Activated CD4-positive, alpha-beta T cell treated with anti-CD3 and anti-CD28 coated beads for 48 hours (primary cell): ENCODE measurements around the gene FBL.
"Not testable (repeated sequence)": the region's sequence is repeated elsewhere in the genome, so short reads cannot be mapped to it uniquely, and the experiment has no call there.

Experiments used
- DNase-seq: peaks from one replicate; pipeline ENCODE4 v3.0.0-alpha.2; 2020

Gene FBL

DNA sequence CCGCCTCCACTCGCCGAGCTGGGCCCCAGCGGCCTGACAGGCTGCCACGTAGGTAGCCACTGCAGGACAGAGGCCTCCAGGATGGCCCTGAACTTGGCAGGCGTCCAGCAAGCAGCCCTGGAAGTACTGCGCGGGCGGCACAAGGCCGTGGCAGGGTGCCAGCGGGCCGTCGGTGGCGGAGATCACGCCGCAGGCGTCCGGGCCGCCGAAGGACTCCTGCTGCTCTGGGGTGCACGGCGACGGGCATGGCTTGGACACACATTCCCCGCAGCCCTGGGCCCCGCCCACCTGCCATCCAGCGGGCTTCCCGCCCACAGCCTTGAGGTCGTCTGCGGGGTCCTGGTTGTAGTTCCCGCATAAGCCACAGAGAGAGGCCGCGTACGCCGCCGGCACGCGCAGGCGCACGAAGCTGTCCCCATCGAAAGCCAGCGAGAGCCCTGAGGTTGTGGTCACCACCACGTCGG lies 29.3 kb upstream of the FBL start:
- not testable (repeated sequence) for DNase-seq

DNA sequence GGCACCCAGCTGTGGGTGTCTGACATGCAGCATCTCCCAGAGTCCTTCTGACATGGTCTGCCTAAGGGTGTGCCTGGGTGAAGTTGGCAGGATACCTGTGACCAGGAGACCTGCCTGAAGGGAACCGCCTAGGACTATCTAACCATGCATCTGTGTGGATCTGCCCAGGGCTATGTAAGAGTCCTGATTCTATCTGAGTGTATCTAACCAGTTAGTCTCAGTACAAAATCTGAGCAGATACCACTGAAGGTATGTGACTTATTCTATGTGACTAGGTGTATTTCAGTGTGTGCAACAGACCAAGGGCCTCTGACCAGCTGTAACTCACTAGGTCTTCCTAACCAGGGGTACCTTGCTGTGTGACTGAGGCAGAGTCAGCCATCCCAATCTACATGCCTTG lies 28.2 kb upstream of the FBL start:
- no peak for DNase-seq

DNA sequence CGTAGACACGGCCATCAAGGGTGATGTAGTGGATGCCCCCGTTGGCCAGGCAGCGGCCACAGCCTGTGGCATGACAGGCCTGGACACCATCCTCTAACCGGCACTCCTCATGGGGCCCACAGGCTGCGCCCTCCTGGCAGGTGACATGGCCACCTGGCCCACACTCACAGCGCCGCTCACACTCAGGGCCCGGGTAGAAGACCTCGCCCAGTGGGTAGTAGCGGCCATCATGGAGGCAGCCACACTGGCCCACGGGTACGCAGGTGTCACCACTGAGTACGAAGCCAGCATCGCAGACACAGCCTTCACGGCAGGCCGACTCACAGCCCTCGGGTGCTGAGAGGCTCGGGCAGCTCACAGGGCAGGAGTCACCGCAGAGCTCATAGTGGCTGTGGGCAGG lies 27.2 kb upstream of the FBL start:
- DNase-seq: no peak

DNA sequence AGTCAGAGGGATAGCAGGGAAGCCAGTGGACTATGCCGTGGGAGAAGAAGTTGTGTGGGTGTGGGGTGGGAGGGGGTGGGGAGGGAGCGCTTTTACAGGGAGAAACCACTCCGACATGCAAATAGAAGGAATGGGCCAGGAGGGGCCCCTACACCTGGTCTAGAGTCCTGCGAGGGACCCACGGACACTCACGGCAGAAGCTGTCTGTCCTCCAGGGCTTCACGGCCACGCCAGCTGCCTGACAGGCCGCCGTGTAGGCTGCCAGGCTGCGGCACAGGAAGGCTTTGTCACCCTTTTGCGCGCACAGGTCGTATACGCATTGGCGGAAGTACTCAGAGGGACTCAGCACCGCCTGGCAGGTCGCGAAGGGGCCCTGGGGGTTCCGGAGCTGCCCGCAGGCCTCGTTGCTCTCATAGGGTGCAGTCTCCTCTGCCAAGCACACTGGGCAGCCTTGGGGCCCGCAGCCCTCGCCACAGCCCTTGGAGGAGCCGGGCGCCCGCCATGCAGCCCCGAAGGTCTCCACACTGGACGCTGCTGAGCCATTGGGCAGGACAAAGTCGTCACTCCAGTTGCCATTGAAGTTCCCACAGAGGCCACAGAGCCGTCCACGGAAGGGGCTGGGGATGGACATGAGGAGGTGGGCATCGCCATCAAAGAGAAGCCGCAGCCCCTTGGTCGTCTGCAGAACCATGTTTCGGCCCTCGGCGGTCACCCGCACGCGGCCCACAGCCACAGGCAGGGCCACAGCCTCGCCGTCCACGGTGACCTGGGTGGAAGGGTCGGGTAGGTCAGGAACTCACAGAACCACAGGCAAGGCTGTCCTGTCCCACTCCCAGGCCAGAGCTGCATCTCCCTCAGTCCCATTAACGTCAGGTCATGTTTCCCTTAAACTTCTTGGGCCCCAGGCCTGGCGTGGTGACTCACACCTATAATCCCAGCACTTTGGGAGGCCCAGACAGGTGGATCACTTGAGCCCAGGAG lies 26.0 kb upstream of the FBL start:
- no peak for DNase-seq

DNA sequence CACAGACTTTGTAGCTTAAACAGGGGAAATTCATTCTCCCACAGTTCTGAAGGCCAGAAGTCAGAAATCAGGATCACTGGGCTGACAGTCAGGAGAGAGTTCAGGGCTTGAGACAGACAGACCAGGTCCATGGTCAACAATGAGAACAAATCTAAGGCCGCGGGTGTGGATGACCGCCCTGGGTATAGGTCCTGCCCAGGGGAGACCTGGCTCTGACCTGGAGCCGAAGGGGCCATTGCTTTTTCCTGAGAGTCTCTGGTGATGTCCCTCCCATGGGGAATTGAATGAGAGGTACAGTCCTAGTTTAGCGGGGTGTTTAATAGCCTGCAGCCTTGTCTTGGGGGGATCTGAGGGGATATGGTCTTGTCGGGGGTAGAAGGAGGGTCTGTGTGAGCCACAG lies 25.2 kb upstream of the FBL start:
- DNase-seq: no peak

DNA sequence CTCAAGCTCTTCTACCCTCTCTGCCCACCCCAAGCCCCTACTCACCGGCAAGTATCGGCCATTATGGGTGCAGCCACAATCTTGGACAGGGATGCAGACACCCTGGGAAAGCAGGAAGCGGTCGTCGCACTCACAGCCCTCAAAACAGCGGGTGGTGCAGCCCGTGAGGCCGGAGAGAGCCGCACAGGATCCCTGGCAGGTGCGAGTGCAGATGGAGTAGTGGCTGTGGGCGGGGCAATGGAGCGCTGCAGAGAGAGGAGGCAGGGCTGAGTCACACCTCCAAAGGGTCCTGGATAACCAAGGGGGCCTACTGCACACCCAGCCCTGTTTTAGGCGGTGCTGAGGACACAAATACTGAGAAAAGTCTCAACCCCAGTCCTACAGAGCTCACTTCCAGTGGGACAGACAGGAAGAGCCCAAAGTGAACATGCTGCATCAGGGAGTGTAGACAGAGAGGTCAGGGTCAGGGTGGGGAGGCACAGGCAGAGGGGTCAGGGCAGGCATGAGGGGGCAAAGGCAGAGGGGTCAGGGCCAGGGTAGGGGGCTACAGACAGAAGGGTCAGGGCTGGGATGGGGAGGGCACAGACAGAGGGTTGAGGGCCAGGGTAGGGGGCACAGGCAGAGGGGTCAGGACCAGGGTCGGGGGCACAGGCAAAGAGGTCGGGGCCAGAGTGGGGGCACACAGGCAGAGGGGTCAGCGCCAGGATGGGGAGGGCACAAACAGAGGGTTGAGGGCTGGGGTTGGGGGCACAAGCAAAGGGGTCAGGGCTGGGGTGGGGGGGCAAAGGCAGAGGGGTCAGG lies 24.2 kb upstream of the FBL start:
- no peak for DNase-seq

DNA sequence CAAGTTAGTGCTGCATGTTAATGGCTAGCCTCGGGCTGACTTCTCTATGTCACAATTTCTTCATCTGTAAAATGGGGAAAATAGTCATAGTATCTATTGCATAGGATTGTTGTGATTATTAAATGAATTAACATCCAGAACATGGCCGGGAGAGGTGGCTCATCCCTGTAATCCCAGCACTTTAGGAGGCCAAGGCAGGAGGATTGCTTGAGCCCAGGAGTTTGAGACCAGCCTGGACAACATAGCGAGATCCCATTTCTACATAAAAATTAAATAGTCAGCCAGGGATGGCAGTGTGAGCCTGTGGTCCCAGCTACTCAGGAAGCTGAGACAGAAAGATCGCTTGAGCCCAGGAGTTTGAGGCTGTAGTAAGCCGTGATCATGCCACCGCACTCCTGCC lies 21.8 kb upstream of the FBL start:
- no peak for DNase-seq

DNA sequence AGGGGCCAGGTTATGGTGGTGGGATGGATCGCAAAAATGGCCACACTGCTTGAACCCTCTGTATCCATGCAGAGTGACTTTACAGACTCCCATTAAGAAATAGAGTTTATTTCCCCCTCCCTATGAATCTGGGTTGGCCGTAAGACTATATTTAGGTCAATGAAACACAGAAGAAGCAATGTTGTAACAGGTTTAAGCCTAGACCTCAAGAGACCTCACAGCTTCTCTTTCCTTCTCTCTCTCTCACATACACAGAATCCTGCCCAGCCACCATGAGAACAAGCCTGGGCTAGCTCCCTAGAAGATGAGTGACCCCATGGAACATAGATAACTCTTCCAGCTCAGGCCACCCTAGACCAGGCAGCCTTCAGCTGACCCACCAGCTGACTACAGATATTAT lies 21.0 kb upstream of the FBL start:
- no peak for DNase-seq

DNA sequence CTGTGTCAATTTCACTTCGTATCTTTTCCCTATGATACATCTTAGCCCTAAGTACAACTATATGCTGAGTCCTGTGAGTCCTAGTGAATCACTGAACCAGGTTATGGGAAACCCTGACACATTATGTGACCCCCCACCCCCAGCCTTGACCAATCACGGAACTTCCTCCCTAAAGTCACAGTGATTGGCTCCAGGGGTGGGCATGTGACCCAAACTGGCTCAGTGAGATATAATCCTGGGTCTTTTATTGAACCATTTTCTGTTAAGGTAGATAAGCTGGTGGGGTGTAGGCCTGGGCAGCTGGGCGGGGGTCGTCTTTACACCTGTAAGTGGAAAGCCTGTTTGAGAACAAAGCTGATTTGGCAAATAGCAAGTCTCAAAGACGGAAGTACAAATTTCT lies 19.8 kb upstream of the FBL start:
- DNase-seq: no peak

DNA sequence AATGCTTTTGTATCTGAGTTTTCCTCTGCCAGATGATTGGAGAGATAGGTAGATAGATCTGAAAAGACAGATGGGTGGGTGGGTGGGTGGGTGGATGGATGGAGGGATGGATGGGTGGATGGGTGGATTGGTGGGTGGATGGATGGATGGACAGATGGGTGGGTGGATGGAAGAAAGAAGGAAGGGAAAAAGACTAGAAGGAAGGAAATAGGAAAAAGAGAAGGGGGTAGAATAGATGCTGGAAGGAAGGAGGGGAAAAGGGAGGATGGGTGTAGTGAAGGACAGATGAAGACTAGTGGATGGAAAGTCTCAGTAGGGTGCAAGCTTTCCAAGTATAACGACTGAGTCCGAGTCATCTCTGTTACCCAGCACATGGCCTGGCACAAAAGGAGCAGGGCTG lies 19.0 kb upstream of the FBL start:
- DNase-seq: no peak

DNA sequence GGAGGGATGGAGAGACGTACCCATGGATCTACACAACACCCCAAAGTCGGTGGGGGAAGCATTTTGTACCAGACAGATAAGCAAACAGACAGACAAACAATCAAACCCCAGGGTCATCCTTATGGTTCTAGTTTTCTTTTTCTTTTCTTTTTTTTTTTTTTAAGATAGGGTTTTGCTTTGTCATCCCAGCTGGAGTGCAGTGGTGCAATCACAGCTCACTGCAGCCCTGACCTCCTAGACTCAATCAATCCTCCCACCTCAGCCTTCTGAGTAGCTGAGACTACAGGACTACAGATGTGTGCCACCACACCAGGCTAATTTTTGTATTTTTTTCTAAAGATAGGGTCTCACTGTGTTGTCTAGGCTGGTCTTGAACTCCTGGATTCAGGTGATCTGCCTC lies 17.9 kb upstream of the FBL start:
- no peak for DNase-seq

DNA sequence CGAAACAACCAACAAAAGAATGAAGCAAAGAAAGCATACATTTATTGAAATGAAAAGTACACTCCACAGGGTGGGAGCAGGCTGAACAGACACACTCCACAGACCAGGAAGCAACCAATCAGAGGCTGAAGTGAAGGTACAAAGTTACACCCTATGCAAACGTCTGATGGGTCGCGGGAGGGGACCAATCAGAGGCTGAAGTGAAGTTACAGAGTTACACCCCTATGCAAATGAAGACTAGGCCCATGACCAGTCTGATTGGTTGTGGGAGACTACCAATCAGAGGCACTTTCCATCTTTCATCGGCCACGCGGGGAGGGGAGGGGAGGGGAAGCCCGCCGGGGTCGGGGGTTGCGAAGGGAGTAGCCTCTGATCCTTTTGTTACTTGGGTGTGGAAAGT lies 12.4 kb upstream of the FBL start:
- DNase-seq: no peak

DNA sequence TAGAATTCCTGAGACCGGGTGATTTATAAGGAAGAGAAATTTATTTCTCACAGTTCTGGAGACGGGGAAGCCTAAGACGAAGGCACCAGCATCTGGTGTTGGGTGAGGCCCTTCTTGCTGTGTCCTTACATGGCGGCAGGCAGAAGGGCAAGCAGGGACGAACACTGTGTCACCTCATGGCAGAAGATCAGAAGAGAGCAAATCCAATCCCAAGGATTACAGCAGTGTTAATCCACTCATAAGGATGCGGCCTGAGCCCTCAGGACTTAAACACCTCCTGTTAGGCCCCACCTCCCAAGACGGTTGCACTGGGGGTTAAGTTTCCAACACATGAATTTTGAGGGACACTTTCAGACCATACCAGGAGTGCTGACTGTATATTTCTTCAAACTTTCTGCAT lies 6.7 kb upstream of the FBL start:
- DNase-seq: no peak

DNA sequence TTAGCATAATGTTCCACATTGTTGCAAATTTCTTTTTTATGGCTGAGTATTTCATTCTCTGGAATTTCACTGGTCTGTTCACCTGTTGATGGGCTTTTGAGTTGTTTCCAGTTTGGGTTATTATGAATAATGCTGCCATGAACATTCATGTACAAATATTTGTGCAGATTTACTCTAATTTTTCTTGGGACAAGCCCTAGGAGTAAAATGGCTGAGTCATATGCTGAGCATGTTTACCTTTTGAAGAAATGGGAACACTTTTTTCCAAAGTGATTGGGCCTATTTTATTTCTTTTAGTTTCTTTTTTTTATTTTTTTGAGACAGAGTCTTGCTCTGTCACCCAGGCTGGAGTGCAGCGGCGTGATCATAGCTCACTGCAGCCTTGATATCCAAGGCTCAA lies 4.7 kb upstream of the FBL start:
- DNase-seq: no peak

DNA sequence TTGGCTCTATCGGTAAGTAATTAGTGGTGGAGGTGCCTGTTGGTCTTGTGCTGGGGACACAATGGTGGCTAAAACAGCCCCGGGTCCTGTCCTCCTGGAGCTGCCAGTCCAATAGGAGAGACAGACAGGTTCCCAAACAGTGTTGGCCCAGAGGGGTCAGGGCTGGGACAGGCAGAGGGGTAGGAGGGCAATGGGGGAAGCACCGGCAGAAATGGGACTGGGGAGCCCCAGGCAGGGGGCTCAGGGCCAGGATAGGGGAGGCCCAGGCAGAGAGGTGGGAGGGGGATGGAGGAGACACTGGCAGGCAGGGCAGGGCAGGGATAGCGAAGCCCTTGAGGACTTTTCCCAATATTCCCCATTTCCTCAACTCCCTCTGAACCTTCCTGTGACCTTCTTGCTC lies 2.2 kb upstream of the FBL start:
- no peak for DNase-seq

DNA sequence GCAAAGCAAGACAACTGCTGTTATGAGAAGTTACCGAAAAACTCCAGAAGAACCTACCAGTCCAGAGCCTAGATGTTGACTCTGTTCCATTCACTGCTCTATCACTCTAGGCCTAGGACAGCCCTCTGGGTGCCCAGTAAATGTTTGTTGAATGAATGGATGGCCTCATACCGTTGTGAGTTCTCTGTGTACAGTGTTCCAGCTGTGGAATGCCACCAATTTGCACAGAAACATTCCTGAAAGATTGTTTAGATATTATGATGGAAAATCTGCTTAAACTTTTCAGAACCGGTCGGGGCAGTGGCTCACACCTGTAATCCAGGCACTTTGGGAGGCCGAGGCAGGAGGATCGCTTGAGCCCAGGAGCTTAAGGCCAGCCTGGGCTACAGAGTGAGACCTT lies 1.3 kb upstream of the FBL start:
- DNase-seq: no peak

DNA sequence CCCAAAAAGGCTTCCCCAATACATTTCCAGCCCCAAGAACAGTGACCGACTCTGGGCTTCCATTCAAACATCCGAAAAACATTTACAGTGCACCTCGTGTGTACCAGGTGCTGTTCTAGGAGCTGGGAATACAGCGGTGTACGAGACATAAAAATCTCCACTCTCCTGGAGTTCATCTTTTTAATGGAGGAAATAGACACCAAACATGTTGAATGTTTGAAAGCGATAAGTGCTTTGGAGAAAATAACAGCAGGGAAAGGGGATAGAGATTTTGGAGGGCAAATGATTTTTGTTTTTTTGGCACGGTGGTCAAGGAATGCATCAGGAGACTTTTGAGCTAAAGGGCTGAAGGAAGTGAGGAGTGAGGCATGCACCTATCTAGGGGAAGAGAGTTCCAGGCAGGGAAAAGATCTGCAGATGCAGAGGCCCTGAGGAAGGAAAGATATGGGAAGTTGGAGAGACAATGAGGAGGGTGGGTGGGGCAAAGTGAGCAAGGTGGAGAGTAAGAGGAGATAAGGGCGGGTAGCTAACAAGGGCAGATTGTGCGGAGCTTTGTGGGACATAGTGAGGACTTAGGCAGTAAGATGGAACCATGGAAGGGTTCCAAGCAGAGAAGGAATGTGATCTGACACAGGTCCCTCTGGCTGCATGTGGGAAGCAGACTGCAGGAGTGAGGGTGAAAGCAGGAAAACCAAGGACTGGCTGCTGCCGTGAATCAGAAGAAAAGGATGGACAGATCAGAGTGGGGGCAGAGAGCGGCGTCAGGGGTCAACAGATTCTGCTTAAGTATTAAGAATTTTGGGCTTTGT lies 703 bp upstream of the FBL start:
- DNase-seq: no peak

DNA sequence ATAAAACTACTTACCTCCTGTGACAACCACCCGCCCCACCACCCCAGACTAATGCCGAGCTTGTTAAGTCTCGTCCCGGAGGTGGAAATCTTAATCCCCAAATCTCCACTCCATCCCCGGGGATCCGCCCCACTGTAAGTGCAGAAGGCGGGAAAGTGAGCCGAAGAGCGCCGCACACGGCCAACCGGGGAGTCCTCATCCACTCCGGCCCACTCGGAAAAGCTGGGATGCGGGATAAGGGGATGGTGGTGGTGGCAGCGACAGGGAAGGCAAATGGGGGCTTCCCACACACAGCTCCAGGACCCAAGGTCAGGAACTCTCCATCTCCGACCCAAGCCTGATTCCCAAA lies 621 bp downstream of the FBL start:
- DNase-seq: peak; percentile 28

DNA sequence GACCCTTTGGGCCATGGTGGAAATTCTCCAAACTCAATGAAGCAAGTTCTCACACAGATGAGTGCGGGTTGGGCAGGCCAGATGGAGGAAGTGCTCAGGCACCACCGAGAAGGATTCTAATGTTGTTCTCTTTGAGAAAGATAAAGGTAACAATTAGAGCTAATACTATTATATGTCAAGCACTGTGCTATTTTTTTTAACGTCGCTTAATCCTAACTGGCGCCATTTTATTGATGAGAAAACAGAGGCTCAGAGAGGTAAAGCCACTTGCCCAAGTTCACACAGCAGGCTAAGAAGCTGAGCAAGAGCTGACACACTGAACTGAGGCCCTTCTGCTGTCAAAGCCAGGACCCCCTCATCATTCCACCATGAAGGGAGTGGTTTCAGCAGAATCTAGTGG lies 1.0 kb downstream of the FBL start:
- no peak for DNase-seq

DNA sequence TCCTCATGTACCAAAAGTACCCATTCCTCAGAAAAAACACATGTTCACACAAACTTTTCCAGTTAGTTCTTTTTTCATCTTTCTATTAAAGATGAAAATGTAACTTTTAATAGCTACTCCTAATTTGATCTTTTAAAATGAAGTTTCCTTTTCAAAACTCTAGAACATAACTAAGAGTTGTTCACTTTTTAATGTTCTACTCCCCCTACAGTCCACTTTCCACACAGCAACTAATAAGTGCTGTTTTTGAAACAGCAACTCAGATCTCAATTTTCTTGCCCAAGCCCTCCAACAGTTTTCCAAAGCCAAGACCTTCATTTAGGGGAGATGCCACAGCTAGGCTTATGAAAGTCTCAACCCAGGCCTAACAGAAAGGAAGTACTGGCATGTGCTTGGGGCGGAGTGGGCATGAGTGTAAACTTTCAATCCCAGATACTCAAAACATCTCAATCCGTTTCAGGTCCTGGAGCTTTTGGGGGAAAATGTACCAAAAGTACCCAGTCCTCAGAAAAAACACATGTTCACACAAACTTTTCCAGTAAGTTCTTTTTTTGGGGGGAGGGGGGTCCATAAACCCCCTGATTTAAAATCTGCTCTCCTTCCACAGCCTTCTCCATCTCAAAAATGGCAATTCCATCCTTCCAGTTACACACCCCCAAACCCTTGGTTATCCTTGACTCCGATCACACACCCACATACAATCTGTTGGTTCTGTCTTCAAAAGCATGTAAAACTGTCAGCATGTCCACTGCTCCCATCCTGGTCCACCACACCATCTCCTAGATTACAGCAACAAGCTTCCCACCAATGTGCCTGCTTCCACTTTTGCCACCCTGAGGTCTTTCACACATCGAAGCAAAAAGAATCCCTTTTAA lies 2.0 kb downstream of the FBL start:
- peak; percentile 24 for DNase-seq

DNA sequence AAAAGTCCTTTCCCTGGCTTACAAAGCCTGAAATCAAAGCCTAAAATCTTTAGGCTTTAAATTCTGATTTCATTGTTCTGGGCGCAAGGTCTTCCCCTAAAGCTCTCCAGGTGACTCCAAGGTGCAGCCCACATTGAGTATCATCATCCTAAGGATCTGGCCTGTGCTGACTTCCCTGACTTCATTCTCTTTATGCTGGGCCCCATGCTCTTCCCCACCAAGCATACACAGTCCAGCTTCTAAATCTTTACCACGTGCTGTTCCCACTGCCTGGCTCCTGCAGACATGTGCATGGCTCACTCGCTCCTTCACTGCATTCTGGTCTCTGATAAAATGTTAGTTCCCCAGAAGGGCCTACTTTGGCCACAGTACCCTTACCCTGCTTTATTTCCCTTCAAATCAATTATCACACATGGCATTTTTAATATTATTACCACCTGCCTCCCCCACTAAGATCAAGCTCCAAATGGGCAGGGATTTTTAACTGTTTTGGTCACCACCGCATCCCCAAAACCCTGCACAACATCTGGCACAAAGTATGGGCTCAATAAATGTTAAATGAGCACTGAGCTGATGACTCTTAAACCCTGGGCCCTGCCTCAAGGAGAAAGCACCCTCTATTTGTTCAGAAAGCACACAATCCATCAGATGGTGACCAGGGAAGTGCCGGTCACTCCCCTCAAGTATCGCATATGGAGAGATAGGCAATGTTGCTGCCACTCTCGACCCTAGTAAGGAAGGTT lies 3.3 kb downstream of the FBL start:
- DNase-seq: no peak

DNA sequence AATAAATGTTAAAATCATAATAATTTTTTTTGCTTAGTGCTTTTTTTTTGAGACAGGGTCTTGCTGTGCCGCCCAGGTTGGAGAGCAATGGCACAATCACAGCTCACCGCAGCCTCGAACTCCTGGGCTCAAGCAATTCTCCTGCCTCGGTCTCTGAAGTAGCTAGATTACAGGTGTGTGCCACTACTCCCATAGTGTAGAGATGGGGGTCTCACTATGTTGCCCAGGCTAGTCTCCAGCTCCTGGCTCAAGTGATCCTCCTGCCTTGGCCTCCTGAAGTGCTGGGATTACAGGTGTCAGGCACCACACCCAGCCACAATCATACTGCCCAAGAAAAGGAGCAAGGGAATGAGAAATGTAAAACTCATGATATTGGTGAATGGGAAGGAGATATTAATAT lies 5.1 kb downstream of the FBL start:
- DNase-seq: no peak
